ENCODE data around the gene PER2.
A peak's percentile ranks its signal among the peaks of the same experiment; 100 is the strongest.

PER2 gene

DNA sequence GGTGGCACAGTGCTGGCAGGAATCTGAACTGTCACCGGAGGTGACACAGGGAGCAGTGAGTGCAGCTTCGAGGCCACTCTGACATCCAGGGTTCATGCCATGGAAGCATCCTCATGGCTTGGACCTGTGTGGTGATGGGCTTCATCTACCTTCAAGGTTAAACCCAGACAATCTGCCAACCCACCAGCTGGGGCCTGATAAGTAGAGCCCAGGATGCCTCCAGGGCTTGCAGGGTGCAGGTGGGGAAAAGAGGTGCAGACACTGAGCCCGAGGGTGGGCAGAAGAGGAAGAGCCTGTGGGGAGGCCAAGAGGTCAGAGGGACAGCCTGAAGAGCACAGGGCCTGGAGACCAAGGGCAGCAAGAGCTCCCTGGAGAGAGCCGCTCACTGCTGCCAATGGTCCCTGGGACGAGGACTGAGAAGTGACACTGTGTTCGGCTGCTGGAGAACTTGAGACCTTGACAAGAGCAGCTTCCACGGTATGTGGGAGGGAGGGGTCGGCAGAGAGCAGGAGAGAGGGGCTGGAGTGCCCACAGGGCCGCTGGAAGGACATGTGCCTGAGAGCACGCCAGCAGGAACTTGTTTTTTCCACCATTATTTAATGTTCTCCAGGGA lies 40.5 kb downstream of the PER2 start:
- no peak for DNase-seq

- DNase-seq, result no peak
Measured at GRCh38 chr2:238247002-238247822, 41.2 kb downstream of the PER2 start.

GRCh38 chr2:238244151-238244550 lies 44.3 kb downstream of the PER2 start:
- DNase-seq, result no peak

DNA sequence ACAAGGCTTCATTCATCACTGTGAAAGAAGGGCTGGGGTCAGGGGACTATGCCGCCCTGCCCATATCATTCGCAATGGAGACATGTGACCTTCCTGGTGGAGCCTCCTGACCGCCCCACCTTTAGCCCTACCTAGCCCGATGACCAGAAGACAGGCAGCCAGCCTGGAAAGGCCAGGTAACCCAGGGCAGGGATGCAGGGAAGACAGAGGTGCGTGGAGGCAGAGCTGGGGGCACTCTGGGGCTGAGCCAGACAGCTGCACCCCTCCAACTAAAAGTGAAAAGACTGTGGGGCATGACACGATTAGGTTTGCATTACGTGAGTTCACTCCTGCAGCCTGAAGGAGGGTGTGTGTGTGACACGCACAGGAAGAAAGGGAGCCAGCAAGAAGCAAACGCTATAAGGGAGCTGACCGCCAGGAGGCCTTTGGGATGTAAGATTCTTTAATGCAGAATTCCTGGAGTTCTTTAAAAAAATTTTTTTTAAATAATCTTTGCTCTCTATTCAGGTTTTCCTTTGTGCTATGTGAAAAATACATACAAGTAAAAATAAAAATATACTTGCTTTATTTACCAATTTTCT lies 44.8 kb downstream of the PER2 start:
- DNase-seq, result no peak

DNA sequence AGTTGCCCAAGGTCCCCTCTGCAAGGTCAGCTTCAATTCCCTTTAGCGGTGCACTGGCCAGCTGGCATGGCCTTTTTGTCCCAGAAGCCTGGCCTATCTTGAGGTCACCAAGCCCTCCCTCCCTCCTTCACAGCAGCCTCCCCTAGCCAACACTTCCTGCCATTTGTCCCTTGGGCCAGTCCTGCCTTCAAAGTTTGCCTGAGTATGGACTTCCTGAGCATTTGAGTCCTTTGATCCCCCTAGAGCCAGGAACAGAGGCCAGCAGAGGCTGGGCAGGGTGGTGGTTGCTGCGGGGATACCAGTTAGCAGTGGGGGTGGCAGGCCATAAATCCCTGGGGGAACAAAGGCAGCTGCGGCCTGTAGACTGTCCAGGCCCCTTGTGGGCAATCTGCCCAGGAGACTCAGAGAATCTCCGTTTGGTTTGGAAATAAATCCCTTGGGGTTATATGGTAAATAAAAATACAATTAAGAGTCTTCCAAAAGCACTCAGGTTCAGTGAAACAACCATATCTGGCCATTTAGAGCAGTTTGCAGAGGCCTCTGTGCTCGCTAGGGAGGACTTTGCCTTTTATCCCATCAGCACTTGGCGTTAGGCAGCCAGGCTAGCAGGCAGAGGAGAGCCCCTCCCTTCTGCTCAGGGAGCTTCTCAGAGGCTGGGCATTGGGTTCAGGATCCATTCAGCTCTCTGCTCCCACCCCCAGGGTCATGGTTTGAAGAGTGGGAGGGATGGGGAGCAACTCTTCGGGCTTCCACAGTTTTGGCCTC lies 45.5 kb downstream of the PER2 start:
- no peak for DNase-seq

DNA sequence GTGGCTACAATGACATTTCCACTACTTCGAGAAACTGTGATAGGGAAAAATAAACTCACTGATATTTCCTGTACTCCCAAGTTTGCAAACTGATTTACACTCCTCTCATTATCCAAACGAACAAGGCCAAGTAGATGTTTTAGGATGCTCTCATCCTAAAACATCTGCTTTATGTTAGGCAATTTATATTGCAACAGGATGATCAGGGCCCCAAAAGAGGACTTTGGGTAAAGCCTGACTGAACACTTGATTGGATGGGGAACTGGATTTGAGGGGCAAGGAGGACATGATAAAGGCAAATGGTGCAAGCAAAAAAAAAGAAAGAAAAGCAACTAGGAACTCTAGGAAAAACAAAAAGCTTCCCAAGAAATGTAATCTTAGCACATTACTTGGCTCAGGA lies 46.4 kb downstream of the PER2 start:
- DNase-seq, result no peak

DNA sequence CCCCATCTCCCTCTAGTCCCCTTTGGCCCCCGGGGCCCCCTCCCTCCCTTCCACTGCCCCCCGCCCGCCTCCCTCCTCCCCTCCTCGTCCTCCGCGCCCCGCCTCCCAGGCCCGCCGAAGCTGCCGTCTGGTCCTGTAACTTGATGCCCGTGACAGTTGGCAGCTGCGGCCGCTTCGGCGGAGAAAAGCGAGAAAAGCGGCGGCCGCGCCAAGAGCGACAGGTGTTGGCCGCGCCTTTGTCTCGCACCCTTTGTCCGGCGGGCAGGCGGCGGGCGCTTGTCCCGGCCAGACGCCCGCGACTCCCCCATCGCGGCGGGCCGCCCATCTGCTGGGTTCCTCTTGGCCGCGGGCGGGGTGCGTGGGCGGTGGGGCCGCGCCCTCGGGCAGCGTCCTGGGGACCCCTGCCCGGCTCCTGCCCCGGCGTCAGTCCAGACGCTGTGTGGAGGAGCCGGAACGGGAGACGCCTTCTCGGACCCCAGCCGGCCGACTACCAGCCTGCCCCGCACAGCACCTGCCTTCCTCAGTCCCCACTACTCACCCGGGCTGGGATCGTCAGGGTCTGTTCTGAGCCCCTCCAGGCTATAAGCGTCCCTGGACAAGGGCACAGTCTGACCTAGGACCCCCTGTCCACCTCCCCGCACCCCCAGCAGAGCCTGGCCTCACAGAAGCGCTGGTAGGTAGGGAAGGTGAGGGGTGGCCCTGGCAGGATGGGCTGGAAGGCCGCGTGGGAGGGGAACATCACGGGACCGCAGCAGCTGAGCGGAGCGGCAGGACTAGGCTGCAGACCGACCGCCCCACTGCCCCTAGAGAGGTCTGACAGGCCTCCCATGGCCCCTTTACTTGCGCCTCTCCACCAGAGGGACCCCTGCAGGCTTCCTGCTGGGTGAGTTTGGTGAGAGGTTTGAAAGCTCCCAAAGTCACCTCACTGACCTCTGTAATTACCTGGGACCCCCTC lies 47.4 kb downstream of the PER2 start:
- peak in 2 of 4 experiments; percentile 25 to 30 for DNase-seq

DNA sequence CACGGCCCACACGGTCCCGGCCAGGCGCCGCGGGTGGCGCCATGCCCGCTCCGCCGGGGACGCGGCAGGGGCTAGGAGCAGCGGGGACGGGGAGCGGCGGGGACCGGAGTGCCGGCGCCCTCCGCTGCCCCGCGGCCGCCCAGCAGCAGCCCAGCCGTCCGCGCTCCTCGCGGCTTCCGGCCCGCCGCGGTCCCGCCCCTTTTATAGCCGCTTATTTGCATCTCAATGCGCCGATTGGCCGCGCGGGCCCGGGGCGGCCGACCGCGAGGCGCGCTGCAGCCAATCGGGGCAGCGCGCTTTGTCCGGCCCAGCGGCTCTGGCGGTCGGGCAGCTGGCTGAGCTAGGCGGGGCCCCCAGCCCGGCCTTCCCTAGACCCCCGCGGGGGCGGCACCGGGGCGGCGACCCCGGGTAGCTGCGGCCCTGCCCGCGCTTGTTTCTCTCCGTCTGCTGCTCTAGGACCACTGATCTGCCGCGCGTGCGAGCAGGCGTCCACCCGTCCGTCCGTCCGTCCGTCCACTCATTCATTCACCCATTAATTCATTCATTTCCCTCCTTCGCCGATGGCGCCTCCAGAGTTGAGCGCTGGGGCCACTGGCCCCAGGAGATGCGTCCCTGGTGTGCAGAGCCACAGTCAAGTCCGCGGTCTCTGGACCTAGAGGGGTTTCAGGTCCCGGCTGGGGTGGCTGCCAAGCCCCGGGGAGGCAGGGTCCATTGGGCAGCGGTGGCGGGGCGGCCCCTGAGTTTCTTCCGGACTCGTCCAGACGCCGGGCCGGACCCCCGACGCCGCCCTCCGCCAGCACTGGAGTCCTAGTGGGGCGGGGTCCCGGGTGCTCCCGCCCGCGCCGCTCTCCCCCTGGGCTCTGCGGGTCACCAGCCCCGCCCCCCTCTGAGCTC lies 48.3 kb downstream of the PER2 start, which contains the start of gene HES6:
HES6 (minus strand) TSS at position 176 of the 894 bp plus-strand sequence; CDS start at position 43, 133 bp downstream.
- peak; percentile 94 to 98 (median 96) for DNase-seq

DNA sequence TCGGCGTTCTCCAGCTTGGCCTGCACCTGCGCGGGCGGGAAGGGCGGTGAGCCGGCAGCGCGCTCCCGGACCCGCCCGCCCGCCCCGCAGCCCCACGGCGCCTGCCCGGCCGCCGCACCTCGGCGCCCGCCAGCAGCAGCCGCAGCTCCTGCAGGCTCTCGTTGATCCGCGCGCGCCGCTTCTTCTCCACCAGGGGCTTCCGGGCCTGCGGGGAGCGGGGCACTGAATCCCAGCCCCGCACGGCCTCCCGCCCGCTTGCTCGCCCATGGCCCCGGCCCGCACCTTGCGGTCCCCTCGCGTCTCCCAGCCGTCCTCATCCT lies 48.9 kb downstream of the PER2 start:
- DNase-seq, result peak; percentile 17 to 59 (median 38)

GRCh38 chr2:238238766-238239542 lies 49.5 kb downstream of the PER2 start:
- peak; percentile 40 to 74 (median 60) for DNase-seq

- DNase-seq, result no peak
Measured at GRCh38 chr2:238238311-238238765, 50.1 kb downstream of the PER2 start.

- no peak for DNase-seq
Measured at GRCh38 chr2:238237431-238238135, 50.8 kb downstream of the PER2 start.

DNA sequence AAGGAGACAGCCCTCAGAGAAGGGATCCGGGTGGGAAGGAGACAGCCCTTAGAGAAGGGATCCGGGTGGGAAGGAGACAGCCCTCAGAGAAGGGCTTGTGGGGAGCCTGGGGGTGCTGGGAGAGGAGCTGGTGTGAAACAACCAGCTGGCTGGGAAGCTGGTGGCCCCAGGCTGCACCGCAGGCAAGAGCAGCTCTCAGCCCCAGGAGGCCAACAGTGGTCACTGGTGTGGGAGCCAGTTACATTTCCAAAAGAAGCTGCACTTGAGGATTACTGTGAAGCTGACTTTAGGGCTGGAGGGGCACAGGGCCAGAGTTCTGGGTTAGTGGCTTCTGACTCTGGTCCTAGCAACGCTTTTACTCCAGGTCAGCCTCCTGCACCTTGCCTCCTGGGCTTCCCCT lies 51.8 kb downstream of the PER2 start:
- DNase-seq, result no peak

DNA sequence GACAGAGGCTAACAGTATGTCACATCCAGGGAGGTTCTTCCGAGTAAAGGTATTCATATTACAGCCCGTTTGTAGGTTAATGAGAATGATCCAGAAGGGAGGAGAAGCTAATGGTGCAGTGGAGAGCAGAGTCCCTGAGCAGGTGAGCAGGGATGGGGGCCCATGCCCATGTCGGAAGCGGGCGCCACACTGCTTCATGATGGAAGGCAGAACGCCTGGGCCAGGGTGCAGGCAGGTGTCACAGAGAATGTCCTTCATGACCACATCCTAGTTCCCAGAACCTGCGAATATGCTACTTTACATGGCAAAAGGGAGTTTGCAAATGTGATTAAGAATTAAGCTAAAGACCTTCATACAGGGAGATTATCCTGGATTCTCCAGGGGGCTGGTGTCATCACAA lies 52.6 kb downstream of the PER2 start:
- no peak for DNase-seq

DNA sequence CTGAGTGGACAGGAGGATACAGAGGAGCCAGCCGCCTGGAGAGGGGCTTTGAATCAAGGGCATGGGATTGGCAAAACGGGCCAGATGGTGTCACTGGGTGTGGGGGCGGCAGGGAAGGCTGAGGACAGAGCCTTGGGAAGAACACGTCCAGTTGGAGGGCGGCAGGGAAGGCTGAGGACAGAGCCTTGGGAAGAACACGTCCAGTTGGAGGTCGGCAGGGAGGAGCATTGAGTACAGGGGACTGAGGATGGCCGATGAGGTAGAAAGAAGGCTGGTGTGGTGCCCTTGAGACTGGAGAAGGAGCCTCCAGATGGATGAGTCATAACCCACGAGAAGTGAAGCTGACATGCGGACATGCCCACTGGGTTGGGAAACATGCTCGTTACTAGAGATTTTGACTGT lies 53.1 kb downstream of the PER2 start:
- peak; percentile 65 to 85 (median 80) for DNase-seq

DNA sequence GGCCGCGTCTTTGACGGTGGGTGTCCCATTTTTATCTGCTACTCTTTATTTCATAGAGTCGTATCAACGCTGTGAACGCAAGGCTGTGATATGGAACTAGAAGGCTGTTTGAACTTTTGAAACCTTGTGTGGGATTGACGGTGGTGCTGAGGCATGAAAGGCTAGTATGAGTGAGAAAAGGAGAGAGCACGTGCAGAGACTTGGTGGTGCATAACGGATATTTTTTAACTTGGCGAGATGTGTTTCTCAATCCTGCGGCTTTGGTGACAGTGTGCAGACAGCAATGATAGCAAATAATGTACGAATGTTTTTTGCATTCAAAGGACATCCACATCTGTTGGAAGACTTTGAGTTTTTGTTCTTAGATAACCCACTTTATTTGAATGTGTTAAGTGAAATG lies 54.8 kb downstream of the PER2 start:
- DNase-seq, result no peak

DNA sequence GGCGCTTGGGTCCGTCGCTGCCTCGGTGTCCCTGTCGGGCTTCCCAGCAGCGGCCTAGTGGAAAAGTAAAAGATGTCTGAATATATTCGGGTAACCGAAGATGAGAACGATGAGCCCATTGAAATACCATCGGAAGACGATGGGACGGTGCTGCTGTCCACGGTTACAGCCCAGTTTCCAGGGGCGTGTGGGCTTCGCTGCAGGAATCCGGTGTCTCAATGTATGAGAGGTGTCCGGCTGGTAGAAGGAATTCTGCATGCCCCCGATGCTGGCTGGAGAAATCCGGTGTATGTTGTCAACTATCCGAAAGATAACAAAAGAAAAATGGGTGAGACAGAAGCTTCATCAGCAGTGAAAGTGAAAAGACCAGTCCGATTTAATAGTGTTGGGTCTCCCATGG lies 56.6 kb downstream of the PER2 start:
- DNase-seq, result no peak

GRCh38 chr2:238231251-238231793 lies 57.1 kb downstream of the PER2 start:
- peak; percentile 85 to 91 (median 88) for DNase-seq

DNA sequence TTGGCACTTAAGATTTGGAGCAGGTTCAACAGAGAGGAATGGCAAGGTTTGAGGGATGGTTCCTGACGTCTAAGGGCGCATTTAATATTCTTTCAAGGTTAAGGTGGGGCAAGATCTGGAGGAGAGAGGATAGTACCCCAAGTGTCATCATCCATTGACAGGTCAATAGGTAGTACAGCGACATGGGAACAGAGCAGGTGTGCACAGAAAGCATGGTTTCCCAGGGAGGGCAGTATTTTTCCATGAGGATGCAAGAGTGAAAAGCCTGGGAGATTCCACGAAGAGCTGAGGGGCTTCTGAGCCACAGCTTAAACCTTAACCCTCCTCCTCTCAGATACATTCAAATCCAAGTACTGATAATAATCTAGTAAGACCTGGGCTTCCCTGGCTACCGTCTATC lies 57.7 kb downstream of the PER2 start:
- no peak for DNase-seq
